HepG2 (cell line): ENCODE measurements around the gene RNF13. TPM values are rescaled to one million over a fixed set of nuclear protein-coding genes. Genes with fewer than 3 reads are reported as not detected.
A peak's percentile ranks its signal among the peaks of the same experiment; 100 is the strongest.

ENCODE experiments used
- AFF4 ChIP-seq: sonication (generic); formaldehyde crosslinking; IDR thresholded peaks from 2 replicates; pipeline ENCODE4 v1.4.0; 2020; ENCODE audit warnings: missing genetic modification reagents
- CENPX ChIP-seq: sonication (generic); formaldehyde crosslinking; IDR thresholded peaks from 2 replicates; pipeline ENCODE4 v1.9.0; 2021; ENCODE audit warnings: mild to moderate bottlenecking, missing genetic modification reagents, moderate library complexity
- DR1 ChIP-seq: sonication (generic); formaldehyde crosslinking; IDR thresholded peaks from 2 replicates; pipeline ENCODE4 v1.8.0; 2021; ENCODE audit warnings: mild to moderate bottlenecking, missing genetic modification reagents, inconsistent platforms
- FOXA3 ChIP-seq: IDR thresholded peaks from 2 replicates; pipeline ENCODE4 v1.6.1; 2016; ENCODE audit warnings: missing genetic modification reagents, missing compliant biosample characterization
- MBNL3 ChIP-seq: fragments of 250-450 bp; sonication (Bioruptor Pico); conservative IDR thresholded peaks from 2 replicates; pipeline ENCODE4 v1.8.0; 2022; ENCODE audit warnings: mild to moderate bottlenecking, inconsistent platforms
- MIER3 ChIP-seq: IDR thresholded peaks from 2 replicates; pipeline ENCODE4 v1.6.1; 2016; ENCODE audit warnings: missing compliant biosample characterization, borderline replicate concordance
- POLR2A ChIP-seq, 2 experiments: IDR thresholded peaks; 2 replicates each; pipeline ENCODE4 v1.6.1; 2011; ENCODE audit warnings: low read depth in 2 of 2, low read length in 2 of 2, mild to moderate bottlenecking in 1 of 2, moderate library complexity in 1 of 2; ENCODE audit not compliant: insufficient read depth in 1 of 2
- SALL1 ChIP-seq: sonication (generic); formaldehyde crosslinking; IDR thresholded peaks from 2 replicates; pipeline ENCODE4 v1.8.0; 2022; ENCODE audit warnings: mild to moderate bottlenecking, missing genetic modification reagents
- SATB2 ChIP-seq: sonication (generic); formaldehyde crosslinking; IDR thresholded peaks from 2 replicates; pipeline ENCODE4 v1.5.0; 2020; ENCODE audit warnings: missing genetic modification reagents
- SP140L ChIP-seq: sonication (generic); formaldehyde crosslinking; IDR thresholded peaks from 2 replicates; pipeline ENCODE4 v1.4.0; 2020; ENCODE audit warnings: missing genetic modification reagents, borderline replicate concordance
- TFDP1 ChIP-seq: IDR thresholded peaks from 2 replicates; pipeline ENCODE4 v1.6.1; 2016; ENCODE audit warnings: missing compliant biosample characterization, missing genetic modification reagents, borderline replicate concordance
- ZKSCAN8 ChIP-seq: IDR thresholded peaks from 2 replicates; pipeline ENCODE4 v1.6.1; 2016; ENCODE audit warnings: borderline replicate concordance, missing genetic modification reagents, missing compliant biosample characterization
- ZMYM3 ChIP-seq: sonication (generic); formaldehyde crosslinking; IDR thresholded peaks from 2 replicates; pipeline ENCODE4 v1.5.1; 2020; ENCODE audit warnings: mild to moderate bottlenecking, missing genetic modification reagents
- ZNF275 ChIP-seq: sonication (generic); formaldehyde crosslinking; IDR thresholded peaks from 2 replicates; pipeline ENCODE4 v1.8.0; 2022; ENCODE audit warnings: missing genetic modification reagents, mild to moderate bottlenecking, inconsistent platforms, borderline replicate concordance
- ZNF34 ChIP-seq: sonication (generic); formaldehyde crosslinking; IDR thresholded peaks from 2 replicates; pipeline ENCODE4 v1.4.0; 2020; ENCODE audit warnings: mild to moderate bottlenecking, missing genetic modification reagents, borderline replicate concordance
- ZNF512B ChIP-seq: sonication (generic); formaldehyde crosslinking; IDR thresholded peaks from 2 replicates; pipeline ENCODE4 v1.5.1; 2020; ENCODE audit warnings: missing genetic modification reagents, mild to moderate bottlenecking, borderline replicate concordance
- polyA plus RNA-seq, 8 experiments: library from polyadenylated mRNA; depleted of rRNA in 3 of 8; stranded (reverse) in 7 of 8; unstranded in 1 of 8; fragments of >200 nt; fragmentation: Illumina TruSeq in 4 of 8; extraction: Trizol in 4 of 8; gene quantifications; 2 replicates each; pipeline versions ENCODE4 v1.2.1 to v1.2.3, GENCODE V29; 2011 to 2016; ENCODE audit warnings: low read depth in 4 of 8, missing spikeins in 1 of 8, mixed read lengths in 1 of 8; ENCODE audit not compliant: insufficient read depth in 1 of 8
- total RNA-seq, 5 experiments: library from RNA; depleted of rRNA; stranded (reverse); fragments of >200 nt; fragmentation: Illumina TruSeq; extraction: Trizol; gene quantifications; 2 replicates each; pipeline ENCODE4 v1.2.3, GENCODE V29; 2016; ENCODE audit warnings: low read depth in 1 of 5

The RNF13 gene
- total and polyA plus RNA-seq, 2 of the 13 experiments (the other 11 are each of a cell fraction or from before 2014, with no cell fraction given): 39.8 to 46.0 TPM

GRCh38 chr3:149970716-149971402 is 157.8 kb downstream of the RNF13 start, which contains the start of gene PFN2 (continued):
- TF ChIP-seq ZNF275 (CRISPR knock-in tag): peak; percentile 50; the same call in 1 of the 2 replicates
- TF ChIP-seq ZNF34 (CRISPR knock-in tag): peak; percentile 73; the same call in 1 of the 2 replicates
- TF ChIP-seq DR1 (CRISPR knock-in tag): no peak
- TF ChIP-seq FOXA3 (CRISPR knock-in tag): no peak; the same call in 1 of the 2 replicates
- peak; percentile 68; the same call in 1 of the 2 replicates for TF ChIP-seq SATB2 (CRISPR knock-in tag)
- TF ChIP-seq AFF4: no peak
- no peak for TF ChIP-seq ZMYM3 (CRISPR knock-in tag)
- TF ChIP-seq SP140L (CRISPR knock-in tag): peak; percentile 31; the same call in 1 of the 2 replicates
- peak; percentile 85 for TF ChIP-seq SALL1
- TF ChIP-seq CENPX: no peak
- no peak for TF ChIP-seq ZKSCAN8 (CRISPR knock-in tag)
- no peak; the same call in 1 of the 2 replicates for TF ChIP-seq MIER3 (CRISPR knock-in tag)
- TF ChIP-seq ZNF512B (CRISPR knock-in tag): no peak
- no peak for TF ChIP-seq MBNL3 (CRISPR knock-in tag)
- peak; percentile 68 to 81 for TF ChIP-seq POLR2A (IDR thresholded peaks at IDR 0.05; ENCODE audit: insufficient read depth in 1 of 2, low read depth in 2 of 2, low read length in 2 of 2)
- peak; percentile 90; the same call in 1 of the 2 replicates for TF ChIP-seq TFDP1 (CRISPR knock-in tag)
